GM19239 (cell line): ENCODE results near the gene EIF4ENIF1.
"Not testable (repeated sequence)": the region's sequence is repeated elsewhere in the genome, so short reads cannot be mapped to it uniquely, and the experiment has no call there.

Source experiments
- DNase-seq: peaks from one replicate; pipeline ENCODE4 v3.0.0; 2011; ENCODE audit warnings: low spot score; ENCODE audit not compliant: insufficient read length
- FAIRE-seq: peaks from 2 replicates; lab custom pipeline; 2011; peaks lifted over from hg19 to GRCh38; lab: Jason Lieb, UNC

Gene EIF4ENIF1

DNA sequence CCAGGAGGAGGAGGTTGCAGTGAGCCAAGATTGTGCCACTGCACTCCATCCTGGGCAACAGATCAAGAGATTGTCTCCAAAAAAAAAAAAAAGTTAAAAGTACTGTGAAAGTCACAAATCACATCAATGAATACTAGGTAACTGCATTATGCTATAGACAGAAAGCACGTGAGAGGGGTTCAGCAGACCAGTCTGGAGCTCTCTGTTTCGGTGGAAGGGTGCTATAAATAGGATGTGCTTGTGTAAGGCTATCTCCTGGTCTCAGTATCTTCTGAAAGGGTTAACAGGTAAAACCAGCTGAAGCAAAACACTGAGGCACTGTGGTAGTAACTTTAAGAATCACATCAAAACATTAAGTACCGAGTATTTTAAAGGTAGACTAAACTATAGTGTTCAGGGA lies 43.4 kb downstream of the EIF4ENIF1 start:
- DNase-seq (no peak), FAIRE-seq (no peak)

DNA sequence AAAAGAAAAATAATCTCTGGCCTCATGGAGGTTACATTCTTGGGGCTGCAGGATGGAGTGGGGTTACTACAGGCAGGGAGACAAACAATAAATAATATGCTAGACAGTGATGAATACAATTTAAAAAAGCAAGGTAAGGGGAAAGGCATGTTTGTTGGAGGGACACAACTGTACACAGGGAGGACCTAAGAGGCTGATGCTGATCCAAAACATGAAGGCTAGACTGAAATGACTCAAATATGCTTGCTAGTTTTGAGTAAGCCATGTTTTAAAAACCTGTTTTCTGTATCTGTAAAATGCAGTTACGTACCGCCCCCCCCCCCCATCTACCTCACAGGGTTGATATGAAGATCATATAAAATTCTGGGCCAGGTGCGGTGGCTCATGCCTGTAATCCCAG lies 44.0 kb downstream of the EIF4ENIF1 start:
- FAIRE-seq: no peak
- DNase-seq: no peak

DNA sequence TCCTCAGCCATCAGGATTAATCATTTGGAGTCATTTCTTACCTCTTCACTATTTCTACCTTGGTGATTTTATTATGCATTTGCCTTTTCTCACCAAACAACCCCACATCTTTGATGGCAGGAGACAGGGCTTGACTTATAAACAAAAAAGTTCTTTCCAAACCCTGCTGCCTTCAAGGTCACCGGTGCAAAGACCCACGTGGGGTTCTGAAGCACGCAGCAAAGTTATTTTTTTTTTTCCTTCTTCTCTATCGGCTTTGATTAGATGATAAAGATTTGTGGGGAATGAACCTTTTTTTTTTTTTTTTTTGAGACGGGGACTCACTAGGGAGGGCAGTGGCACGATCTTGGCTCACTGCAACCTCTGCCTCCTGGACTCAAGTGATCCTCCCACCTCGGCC lies 46.1 kb downstream of the EIF4ENIF1 start:
- DNase-seq (no peak), FAIRE-seq (no peak)

- FAIRE-seq: no peak
- DNase-seq: no peak
These were observed 46.7 kb downstream of the EIF4ENIF1 start for GRCh38 chr22:31442768-31443489.

- FAIRE-seq: no peak
These were observed 48.0 kb downstream of the EIF4ENIF1 start for GRCh38 chr22:31441652-31442051.

GRCh38 chr22:31440681-31441080 lies 49.0 kb downstream of the EIF4ENIF1 start:
- FAIRE-seq: no peak
- no peak for DNase-seq

More at GRCh38 chr22:31441652-31442051, 48.0 kb downstream of the EIF4ENIF1 start:
- DNase-seq: no peak

- DNase-seq: no peak
These were observed 49.8 kb downstream of the EIF4ENIF1 start for GRCh38 chr22:31439808-31440207.

GRCh38 chr22:31436132-31436531 lies 53.5 kb downstream of the EIF4ENIF1 start:
- DNase-seq: no peak
- FAIRE-seq: no peak

More at GRCh38 chr22:31439808-31440207, 49.8 kb downstream of the EIF4ENIF1 start:
- no peak for FAIRE-seq

DNA sequence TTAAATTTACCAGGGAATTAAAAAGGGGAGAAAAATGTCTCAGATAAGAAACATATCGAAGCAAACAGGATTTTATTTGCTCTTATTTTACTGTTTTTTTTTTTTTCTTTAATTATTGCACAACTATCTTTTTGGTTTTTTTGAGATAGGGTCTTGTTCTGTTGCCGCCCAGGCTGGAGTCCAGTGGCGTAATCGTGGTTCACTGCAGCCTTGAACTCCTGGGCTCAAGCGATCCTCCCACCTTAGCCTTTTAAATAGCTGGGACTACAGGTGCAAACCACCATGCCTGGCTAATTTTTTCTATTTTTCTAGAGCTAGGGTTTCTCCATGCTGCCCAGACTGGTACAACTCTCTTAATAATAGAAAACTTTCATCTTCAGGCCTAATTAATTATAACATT lies 57.7 kb downstream of the EIF4ENIF1 start:
- DNase-seq (no peak), FAIRE-seq (no peak)

- no peak for FAIRE-seq
- DNase-seq: no peak
These were observed 64.2 kb downstream of the EIF4ENIF1 start for GRCh38 chr22:31425331-31426050.

DNA sequence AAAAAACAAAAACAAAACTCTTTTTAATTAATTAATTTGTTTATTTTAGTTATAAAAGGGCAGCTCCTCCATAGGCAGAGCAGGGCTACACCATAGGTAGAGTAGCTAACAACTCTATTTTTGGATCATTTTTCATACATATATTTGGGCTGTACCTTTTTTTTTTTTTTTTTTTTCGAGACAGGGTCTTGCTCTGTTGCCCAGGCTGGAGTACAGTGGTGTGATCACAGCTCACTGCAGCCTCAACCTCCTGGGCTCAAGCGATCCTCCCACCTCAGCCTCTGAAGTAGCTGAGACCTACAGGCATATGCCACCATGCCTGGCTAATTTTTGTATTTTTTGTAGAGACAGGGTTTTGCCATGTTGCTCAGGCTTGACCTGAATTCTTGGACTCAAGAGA lies 87.3 kb downstream of the EIF4ENIF1 start:
- not testable (repeated sequence) for FAIRE-seq, DNase-seq

GRCh38 chr22:31400023-31400397 lies 89.6 kb downstream of the EIF4ENIF1 start:
- DNase-seq: no peak
- no peak for FAIRE-seq

GRCh38 chr22:31399211-31400022 lies 90.2 kb downstream of the EIF4ENIF1 start, which contains the start of gene DRG1:
Gene DRG1 (plus strand): TSS chr22:31399604. CDS start chr22:31399684, 80 bp downstream.
- FAIRE-seq (peak; percentile 98), DNase-seq (peak; percentile 96)

DNA sequence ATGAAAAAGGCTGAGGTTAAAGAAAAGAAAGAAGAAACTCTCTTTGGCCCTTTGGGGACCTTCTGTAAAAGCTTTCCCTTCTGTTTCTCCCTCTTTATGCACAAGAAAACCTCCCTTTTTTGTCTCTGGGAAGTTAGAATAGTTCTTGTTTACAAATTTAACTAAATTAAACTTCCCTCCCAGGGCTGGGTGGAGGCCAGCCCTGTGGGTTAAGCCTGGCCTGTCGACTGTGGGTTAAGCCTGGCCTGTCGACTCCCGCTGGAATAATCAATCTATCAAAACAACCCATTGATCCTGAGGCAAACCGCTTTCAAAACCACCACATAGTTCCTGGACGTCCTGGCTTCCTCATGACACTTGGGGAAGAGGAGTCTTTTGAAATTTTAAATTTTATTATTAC lies 91.4 kb downstream of the EIF4ENIF1 start:
- DNase-seq: no peak
- FAIRE-seq: peak; percentile 37

DNA sequence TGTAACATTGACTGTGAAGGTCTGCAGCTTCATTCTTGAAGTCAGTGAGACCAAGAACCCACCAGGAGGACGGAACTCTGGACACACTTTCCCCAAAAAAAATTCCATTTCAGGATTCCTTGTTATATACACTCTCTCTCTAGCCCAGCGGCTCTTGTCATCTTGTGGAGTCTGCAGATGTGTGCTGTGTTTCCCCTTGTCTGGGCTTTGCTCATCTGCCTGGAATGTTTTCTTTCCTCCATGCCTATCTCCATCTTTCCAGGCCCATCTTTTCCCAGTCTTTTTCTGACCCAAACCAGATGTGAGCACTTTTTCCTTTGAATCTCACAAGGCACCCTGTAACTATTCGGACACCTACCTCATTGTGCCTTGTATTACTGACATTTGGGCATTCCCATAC lies 95.3 kb downstream of the EIF4ENIF1 start:
- DNase-seq: no peak

DNA sequence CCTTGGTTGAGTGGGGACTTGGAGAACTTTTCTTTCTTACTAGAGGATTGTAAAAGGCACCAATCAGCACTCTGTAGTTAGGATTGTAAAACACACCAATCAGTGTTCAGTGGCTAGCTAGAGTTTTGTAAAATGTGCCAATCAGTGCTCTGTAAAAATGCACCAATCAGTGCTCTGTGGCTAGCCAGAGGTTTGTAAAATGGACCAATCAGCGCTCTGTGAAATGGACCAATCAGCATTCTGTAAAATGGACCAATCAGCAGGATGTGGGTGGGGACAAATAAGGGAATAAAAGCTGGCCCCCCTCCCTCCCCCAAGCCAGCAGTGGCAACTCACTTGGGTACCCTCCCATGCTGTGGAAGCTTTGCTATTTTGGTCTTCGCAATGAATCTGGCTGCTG lies 95.7 kb downstream of the EIF4ENIF1 start:
- no peak for FAIRE-seq
- no peak for DNase-seq

More for the DNA sequence above, 95.3 kb downstream of the EIF4ENIF1 start:
- FAIRE-seq: no peak
